DLD1 (cell line): Measurements from ENCODE around the gene NUTM1.
"Not testable (repeated sequence)": the region's sequence is repeated elsewhere in the genome, so short reads cannot be mapped to it uniquely, and the experiment has no call there.

ENCODE experiments used
- in situ Hi-C: cut with HindIII; loops from 2 replicates; pipeline ENCODE4 v1.10.0; 2017; ENCODE audit warnings: low sequenced_read_pairs

Gene NUTM1

GRCh38 chr15:34364041-34364440 is 20.9 kb downstream of the NUTM1 start:
- in situ Hi-C loops: no loop called here

- in situ Hi-C loops: no loop called here
These were observed 22.1 kb downstream of the NUTM1 start for GRCh38 chr15:34365091-34365825.

GRCh38 chr15:34365836-34366235 is 22.7 kb downstream of the NUTM1 start:
- in situ Hi-C loops: no loop called here

- in situ Hi-C loops: no loop called here
These were observed 23.4 kb downstream of the NUTM1 start for GRCh38 chr15:34366271-34367065.

- in situ Hi-C loops: no loop called here
These were observed 24.3 kb downstream of the NUTM1 start, which contains the start of gene LPCAT4 for GRCh38 chr15:34367101-34368081. Gene LPCAT4, minus strand, starts transcription at chr15:34367196. Its CDS starts 96 bp downstream, at chr15:34367100.

- in situ Hi-C loops: no loop called here
These were observed 27.0 kb downstream of the NUTM1 start for GRCh38 chr15:34370129-34370528.

- in situ Hi-C loops: no loop called here
These were observed 27.5 kb downstream of the NUTM1 start for GRCh38 chr15:34370643-34371042.

- in situ Hi-C loops: no loop called here
These were observed 30.8 kb downstream of the NUTM1 start for GRCh38 chr15:34373951-34374350.

GRCh38 chr15:34374816-34375215 is 31.7 kb downstream of the NUTM1 start:
- in situ Hi-C loops: no loop called here

GRCh38 chr15:34375541-34375940 is 32.4 kb downstream of the NUTM1 start:
- in situ Hi-C loops: not testable (repeated sequence)

- in situ Hi-C loops: no loop called here
These were observed 33.7 kb downstream of the NUTM1 start for GRCh38 chr15:34376856-34377255.

GRCh38 chr15:34380491-34380890 is 37.4 kb downstream of the NUTM1 start:
- in situ Hi-C loops: not testable (repeated sequence)

GRCh38 chr15:34381829-34382521 is 38.9 kb downstream of the NUTM1 start:
- in situ Hi-C loops: not testable (repeated sequence)

GRCh38 chr15:34389594-34390086 is 46.5 kb downstream of the NUTM1 start:
- in situ Hi-C loops: not testable (repeated sequence)

GRCh38 chr15:34392981-34393380 is 49.9 kb downstream of the NUTM1 start:
- in situ Hi-C loops: not testable (repeated sequence)

GRCh38 chr15:34397637-34398259 is 54.6 kb downstream of the NUTM1 start:
- in situ Hi-C loops: not testable (repeated sequence)

- in situ Hi-C loops: not testable (repeated sequence)
These were observed 60.1 kb downstream of the NUTM1 start for GRCh38 chr15:34403160-34403598.

- in situ Hi-C loops: not testable (repeated sequence)
These were observed 60.8 kb downstream of the NUTM1 start for GRCh38 chr15:34403899-34404298.
